ENCODE data around the gene CAMK2G.

The CAMK2G gene

GRCh38 chr10:73876157-73876556 is 1.8 kb upstream of the CAMK2G start:
- no peak overlapping the region for H3K4me3 ChIP-seq (ENCODE audit: low read depth, low read length, poor library complexity, severe bottlenecking)
- H2AFZ ChIP-seq (ENCODE audit: low read length) = no peak overlapping the region
- H3F3A ChIP-seq (ENCODE audit: insufficient read depth, low read length) = peaks cover 3% of the 10 kb centered on the region; the same call in 1 of the 2 replicates
- no peak overlapping the region for H3K4me2 ChIP-seq (ENCODE audit: low read length)
- H3K4me1 ChIP-seq (ENCODE audit: insufficient read depth, low read length, severe bottlenecking) = peaks cover 25% of the 10 kb centered on the region
- H4K20me1 ChIP-seq (ENCODE audit: insufficient read depth, low read length) = no peaks in the 10 kb centered on the region
- H3K27me3 ChIP-seq (ENCODE audit: insufficient read depth, low read length) = no peaks in the 10 kb centered on the region
- no peaks in the 10 kb centered on the region for H3K36me3 ChIP-seq (ENCODE audit: insufficient read depth, low read length)
- H3K9me2 ChIP-seq (ENCODE audit: low read depth, low read length) = no peaks in the 10 kb centered on the region
- H3K9ac ChIP-seq (ENCODE audit: low read length) = no peak overlapping the region
- H3K27ac ChIP-seq (ENCODE audit: low read depth, low read length, poor library complexity, severe bottlenecking) = no peak overlapping the region
- H3K9me3 ChIP-seq (ENCODE audit: low read length) = no peaks in the 10 kb centered on the region
- no peak for TF ChIP-seq EZH2 (IDR thresholded peaks at IDR 0.05; ENCODE audit: borderline replicate concordance, low read length)
- TF ChIP-seq CTCF (IDR thresholded peaks at IDR 0.05; ENCODE audit: low read length) = no peak
- H3K79me2 ChIP-seq (ENCODE audit: insufficient read depth, low read length) = no peaks in the 10 kb centered on the region

- H3K9ac ChIP-seq (ENCODE audit: low read length) = peak overlapping the region; percentile 71; the same call in 1 of the 2 replicates
- peaks cover 25% of the 10 kb centered on the region for H3K4me1 ChIP-seq (ENCODE audit: insufficient read depth, low read length, severe bottlenecking)
- no peak overlapping the region for H2AFZ ChIP-seq (ENCODE audit: low read length)
Measured at GRCh38 chr10:73875139-73875475, 752 bp upstream of the CAMK2G start.

GRCh38 chr10:73873838-73874215 is 528 bp downstream of the CAMK2G start:
- H3K4me1 ChIP-seq (ENCODE audit: insufficient read depth, low read length, severe bottlenecking) = peaks cover 20% of the 10 kb centered on the region
- H2AFZ ChIP-seq (ENCODE audit: low read length) = no peak overlapping the region
- H3K4me3 ChIP-seq (ENCODE audit: low read depth, low read length, poor library complexity, severe bottlenecking) = peak overlapping the region; percentile 71
- no peak overlapping the region for H3K27ac ChIP-seq (ENCODE audit: low read depth, low read length, poor library complexity, severe bottlenecking)
- H3K9me3 ChIP-seq (ENCODE audit: low read length) = no peaks in the 10 kb centered on the region
- TF ChIP-seq CTCF (IDR thresholded peaks at IDR 0.05; ENCODE audit: low read length) (no peak), EZH2 (IDR thresholded peaks at IDR 0.05; ENCODE audit: borderline replicate concordance, low read length) (no peak)
- no peaks in the 10 kb centered on the region for H3K27me3 ChIP-seq (ENCODE audit: insufficient read depth, low read length)
- H3K9ac ChIP-seq (ENCODE audit: low read length) = peak overlapping the region; percentile 73
- no peaks in the 10 kb centered on the region for H3K79me2 ChIP-seq (ENCODE audit: insufficient read depth, low read length)
- peak overlapping the region; percentile 67 for H3K4me2 ChIP-seq (ENCODE audit: low read length)
- no peaks in the 10 kb centered on the region for H3K36me3 ChIP-seq (ENCODE audit: insufficient read depth, low read length)
- H3K9me2 ChIP-seq (ENCODE audit: low read depth, low read length) = no peaks in the 10 kb centered on the region
- no peaks in the 10 kb centered on the region for H4K20me1 ChIP-seq (ENCODE audit: insufficient read depth, low read length)
- peaks cover 3% of the 10 kb centered on the region; the same call in 1 of the 2 replicates for H3F3A ChIP-seq (ENCODE audit: insufficient read depth, low read length)

More at GRCh38 chr10:73875139-73875475, 752 bp upstream of the CAMK2G start:
- Histone ChIP-seq H3K4me2 (ENCODE audit: low read length) (peak overlapping the region; percentile 75), H3K4me3 (ENCODE audit: low read depth, low read length, poor library complexity, severe bottlenecking) (peak overlapping the region; percentile 71), H3K36me3 (ENCODE audit: insufficient read depth, low read length) (no peaks in the 10 kb centered on the region), H4K20me1 (ENCODE audit: insufficient read depth, low read length) (no peaks in the 10 kb centered on the region), H3K27ac (ENCODE audit: low read depth, low read length, poor library complexity, severe bottlenecking) (no peak overlapping the region), H3K79me2 (ENCODE audit: insufficient read depth, low read length) (no peaks in the 10 kb centered on the region), H3K9me2 (ENCODE audit: low read depth, low read length) (no peaks in the 10 kb centered on the region), H3K9me3 (ENCODE audit: low read length) (no peaks in the 10 kb centered on the region), H3F3A (ENCODE audit: insufficient read depth, low read length) (peaks cover 3% of the 10 kb centered on the region; the same call in 1 of the 2 replicates), H3K27me3 (ENCODE audit: insufficient read depth, low read length) (no peaks in the 10 kb centered on the region)
- TF ChIP-seq EZH2 (IDR thresholded peaks at IDR 0.05; ENCODE audit: borderline replicate concordance, low read length) = no peak
- no peak for TF ChIP-seq CTCF (IDR thresholded peaks at IDR 0.05; ENCODE audit: low read length)
